Activated T-cell treated with anti-CD3 and anti-CD28 coated beads for 24 hours (primary cell): ENCODE results near the gene TGFBR3L.
A peak's percentile ranks its signal among the peaks of the same experiment; 100 is the strongest.
"Not testable (repeated sequence)": the region's sequence is repeated elsewhere in the genome, so short reads cannot be mapped to it uniquely, and the experiment has no call there.

Experiments
- DNase-seq: peaks from one replicate; pipeline ENCODE4 v3.0.0-alpha.2; 2020; ENCODE audit warnings: low read depth

The TGFBR3L gene

DNA sequence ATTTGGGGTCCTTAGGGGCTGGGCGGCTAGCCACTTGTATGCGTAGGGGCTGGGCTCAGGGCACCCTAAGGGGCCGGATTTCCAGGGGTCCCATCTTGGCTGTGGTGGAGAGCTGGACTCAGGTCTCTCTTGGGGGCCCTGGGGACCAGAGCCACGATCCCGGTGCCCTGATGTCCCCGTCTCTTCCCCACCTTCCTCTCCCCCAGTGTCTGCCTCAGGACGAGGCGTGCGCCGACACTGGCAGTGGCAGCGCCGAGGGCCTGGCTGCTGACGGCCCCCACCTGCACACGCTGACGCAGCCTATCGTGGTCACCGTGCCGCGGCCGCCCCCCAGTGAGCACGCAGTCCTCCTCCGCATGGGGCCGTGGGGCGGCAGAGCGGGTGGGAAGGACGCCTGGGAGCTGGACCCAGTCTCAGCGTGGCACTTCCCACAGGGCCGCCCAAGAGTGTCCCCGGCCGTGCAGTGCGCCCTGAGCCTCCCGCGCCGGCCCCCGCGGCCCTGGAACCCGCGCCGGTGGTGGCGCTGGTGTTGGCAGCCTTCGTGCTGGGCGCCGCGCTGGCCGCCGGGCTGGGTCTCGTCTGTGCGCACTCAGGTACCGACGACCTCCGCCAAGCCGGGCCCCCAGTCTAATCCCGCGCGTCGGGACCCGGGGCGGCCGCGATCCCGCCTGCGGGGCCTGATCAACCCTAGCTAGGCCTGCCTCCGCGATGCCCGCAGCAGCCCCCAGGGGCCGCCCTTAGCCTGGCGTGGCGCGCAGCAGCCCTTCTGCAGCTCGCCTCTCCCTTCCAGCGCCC is 2.8 kb downstream of the TGFBR3L start:
- peak; percentile 45 for DNase-seq

DNA sequence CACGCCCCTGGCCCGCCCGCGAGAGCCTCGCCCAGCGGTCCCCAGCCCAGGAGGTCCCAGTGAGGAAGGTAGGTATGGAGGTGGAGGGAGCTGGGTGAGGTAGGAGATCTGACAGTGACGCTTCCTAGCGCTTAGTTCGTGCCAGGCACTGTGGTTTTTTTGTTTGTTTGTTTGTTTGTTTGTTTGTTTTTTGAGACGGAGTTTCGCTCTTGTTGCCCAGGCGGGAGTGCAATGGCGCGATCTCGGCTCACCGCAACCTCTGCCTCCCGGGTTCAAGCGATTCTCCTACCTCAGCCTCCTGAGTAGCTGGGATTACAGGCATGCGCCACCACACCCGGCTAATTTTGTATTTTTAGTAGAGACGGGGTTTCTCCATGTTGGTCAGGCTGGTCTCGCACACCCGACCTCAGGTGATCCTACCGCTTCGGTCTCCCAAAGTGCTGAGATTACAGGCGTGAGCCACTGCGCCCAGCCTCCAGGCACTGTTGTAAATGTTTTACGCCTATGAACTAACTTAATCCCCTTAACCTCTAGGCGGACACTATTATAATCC is 3.5 kb downstream of the TGFBR3L start:
- not testable (repeated sequence) for DNase-seq

DNA sequence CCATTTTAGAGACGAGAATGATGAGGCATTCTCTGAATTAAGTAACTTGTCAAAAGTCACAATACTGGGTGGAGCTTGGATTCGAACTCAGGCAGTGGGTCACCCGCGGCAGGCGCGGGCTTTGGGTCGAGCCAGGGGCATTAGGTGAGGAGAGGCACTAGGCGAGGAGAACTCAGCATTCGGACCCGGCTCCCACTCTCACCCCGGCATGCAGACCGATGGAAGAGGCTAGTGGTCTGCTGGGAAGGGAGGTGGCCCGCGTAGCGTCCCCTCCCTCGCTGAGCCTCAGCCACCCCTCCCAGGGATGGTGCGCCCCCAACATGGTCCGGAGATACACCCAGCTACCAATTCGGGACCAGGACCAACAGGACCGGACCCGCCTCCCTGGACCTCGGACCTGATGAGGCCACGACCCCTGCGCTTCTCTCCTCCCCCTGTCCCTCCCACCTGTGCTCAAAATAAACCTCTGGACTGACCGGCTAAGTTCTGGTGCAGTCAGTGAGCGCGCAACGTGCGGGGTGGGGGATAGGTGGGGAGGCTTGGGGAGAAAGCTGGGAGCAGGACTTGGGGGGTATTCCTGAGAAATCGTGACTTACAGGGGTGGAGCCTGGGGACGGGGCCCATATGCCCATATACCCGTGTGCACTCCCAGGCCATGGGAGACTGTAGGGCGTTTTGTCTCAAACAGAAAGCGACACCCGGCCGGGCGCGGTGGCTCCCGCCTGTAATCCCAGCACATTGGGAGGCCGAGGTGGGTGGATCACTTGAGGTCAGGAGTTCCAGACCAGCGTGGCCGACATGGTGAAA is 4.2 kb downstream of the TGFBR3L start:
- DNase-seq = no peak

DNA sequence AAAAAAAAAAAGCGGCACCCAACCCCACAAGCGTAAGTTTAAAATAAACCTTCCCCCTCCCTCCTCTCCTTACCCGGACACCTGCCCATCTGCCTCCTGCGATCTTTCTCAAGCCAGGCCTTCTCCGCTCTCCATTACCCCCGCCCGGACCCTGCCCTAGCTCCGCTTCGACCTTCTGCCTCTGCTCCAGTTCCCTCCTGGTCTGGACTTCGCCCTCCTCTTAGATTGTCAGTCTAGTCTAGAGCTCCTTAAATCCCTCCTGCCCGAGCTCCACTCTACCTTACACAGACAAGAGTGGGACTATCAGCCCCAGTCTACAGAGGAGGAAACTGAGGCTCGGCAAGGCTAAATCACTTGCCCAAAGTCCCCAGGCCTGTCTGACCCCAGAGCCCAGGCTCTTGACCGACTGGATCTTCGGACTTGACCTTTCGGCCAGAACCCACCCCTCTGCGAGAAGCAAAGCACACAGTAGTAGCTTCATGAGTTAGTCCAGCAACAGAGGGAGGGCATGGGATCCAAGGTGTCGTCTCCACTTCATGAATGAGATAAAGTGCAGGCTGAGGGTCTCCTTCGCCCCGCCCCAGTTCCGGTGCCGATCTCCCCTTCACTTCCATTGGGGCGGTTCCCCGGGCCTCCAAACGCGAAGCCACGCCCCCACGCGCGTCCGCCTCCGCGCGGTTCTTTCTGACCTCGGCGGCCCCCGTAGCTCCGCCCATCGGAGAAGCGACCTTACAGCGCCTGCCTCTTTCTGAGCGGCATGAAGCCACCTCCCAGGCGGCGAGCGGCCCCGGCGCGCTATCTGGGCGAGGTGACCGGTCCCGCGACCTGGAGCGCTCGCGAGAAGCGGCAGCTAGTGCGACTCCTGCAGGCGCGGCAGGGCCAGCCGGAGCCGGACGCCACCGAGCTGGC is 5.2 kb downstream of the TGFBR3L start, which contains the start of gene SNAPC2:
Gene SNAPC2 (plus strand): TSS at position 729 of the 909 bp plus-strand sequence. CDS start 29 bp downstream, at position 758.
- DNase-seq = peak; percentile 95

DNA sequence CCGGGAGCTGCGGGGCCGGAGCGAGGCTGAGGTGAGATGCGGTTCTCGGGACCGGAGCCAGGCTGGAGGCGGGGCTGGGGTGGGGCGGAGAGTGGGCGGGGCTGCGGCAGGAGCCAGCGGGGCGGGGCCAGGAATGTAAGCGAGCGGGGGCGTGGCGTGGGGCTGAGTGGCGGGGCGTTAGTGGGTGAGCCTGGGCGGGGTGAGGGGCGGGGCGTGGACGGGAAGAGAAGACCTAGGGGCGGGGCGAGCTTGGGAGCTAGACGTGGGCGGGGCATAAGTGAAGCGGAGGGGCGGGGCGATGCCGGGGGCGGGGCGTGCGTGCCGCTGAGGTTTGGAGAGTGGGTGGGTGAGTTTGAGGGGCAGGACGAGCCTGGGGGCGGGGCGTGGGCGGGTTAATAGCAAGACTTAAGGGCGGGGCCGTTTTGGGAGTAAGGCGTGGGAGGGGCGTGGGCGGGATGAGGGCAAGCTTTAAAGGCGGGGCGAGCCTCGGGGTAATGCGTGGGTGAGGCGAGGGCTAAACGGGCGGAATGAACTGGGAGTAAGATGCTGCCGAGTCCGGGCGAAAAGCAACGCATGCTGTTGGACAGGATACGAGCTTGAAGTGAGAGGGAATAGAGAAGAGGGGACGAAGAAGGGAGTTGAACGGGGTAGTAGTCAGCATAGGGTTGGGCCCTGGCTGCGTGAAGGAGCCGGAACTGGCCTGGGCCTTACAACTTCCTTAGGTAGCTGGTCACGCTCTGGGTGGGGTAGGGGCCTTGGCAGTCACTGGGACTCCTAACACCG is 6.1 kb downstream of the TGFBR3L start:
- DNase-seq = peak; percentile 97

DNA sequence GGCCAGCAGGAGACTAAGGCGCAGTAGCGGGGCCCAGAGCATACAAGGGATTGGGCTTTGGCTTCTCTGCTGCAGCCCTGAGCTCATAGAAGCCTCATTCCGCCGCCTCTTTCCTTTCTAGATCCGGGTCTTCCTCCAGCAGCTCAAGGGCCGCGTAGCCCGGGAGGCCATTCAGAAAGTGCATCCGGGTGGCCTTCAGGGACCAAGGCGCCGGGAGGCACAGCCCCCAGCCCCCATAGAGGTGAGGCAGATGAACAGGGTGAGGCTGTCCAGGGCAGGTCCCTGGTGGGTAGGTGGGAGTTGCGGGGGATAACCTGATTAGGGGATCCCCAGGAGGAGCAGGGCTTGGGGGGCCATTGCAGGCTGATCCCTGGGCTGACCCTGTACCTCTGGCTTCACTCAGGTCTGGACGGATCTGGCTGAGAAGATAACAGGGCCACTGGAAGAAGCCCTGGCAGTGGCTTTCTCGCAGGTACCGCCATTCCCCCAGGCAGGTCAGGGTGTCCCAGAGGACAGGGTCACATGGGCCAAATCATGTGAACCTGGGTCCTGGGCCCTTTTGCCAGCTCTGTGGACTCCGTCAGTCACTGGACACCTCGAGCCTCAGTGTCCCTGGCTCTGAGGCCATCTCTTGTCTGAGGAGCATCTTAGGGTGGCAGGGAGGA is 6.8 kb downstream of the TGFBR3L start:
- DNase-seq = no peak

DNA sequence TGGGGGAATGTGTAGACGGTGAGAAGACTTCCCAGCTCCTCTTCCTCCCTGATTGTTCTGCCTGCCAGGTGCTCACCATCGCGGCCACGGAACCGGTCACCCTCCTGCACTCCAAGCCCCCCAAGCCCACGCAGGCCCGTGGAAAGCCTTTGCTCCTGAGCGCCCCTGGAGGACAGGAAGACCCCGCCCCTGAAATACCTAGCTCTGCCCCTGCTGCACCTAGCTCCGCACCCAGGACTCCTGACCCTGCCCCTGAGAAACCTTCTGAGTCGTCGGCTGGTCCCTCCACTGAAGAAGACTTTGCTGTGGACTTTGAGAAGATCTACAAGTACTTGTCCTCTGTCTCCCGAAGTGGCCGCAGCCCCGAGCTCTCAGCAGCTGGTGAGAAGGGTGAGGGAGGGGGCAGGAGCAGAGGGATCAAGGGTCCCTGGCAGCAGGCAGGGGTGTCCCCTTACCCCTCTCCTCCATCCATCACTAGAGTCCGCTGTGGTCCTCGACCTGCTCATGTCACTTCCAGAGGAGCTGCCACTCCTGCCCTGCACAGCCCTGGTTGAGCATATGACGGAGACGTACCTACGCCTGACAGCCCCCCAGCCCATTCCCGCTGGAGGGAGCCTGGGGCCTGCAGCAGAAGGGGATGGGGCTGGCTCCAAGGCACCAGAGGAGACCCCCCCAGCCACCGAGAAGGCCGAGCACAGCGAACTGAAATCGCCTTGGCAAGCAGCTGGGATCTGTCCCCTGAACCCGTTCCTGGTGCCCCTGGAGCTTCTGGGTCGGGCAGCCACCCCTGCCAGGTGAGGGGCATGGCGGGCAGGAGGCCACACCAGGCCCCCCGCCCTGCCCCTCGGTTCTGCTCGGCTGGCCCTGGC is 7.6 kb downstream of the TGFBR3L start:
- no peak for DNase-seq

DNA sequence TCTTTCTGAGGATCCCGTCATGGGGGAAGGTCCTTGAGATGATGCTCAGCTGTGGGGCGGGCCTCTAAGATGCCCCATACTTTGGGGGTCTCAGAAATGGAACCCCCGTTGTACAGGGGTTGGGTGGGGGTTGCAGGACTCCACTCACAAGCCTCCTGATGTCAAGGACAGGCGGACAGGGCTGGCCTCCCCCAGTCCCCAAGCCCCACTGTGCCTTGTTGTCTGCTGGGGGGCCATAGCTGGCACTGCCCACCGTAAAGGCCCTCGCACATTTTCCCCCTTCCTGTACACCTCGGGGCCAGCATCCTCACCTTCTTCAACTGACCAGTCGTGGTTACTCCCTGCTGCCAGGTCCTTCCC is 8.2 kb downstream of the TGFBR3L start:
- DNase-seq = no peak

DNA sequence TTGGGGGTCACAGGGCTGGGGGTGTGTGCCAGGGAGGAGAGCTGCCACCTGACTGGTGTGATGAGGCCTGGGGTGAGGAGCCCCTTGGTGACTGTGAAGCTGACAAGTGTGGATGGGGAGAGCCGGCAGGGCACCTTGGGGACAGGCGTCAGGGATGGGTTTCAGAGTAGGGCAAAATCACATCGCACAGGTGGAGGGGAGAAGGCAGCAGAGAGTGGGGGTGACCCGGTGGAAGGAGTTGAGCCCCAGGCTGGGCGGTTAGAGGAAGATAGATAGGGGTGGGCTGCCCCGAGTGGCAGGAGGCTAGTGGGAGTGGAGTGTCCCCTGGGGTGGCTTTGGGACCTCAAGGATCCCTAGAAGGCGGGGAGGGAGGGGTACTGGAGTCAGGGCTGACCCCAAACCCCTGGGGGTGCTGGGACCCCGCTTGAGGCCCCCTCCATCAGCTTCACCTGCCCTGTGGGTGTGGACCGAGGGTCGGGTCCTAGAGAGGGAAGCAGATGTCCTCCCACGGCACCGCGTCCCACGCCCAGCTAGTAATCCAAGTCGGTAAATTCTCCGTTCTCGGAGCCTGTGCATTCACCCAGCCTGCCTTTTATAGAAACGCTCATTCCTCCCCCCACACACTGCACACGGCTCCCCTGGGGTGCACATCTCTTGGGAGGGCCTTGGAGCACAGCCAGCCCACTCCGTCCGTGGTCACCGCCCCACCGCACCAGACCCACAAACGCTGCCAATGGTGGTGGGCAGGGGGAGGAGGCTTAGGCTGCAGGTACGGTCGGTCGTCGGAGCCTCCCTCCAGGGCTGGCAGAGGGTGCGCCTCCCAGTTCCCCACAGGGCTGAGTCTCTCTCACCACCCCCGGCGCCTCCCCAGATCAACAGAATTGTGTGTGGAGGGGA is 8.9 kb downstream of the TGFBR3L start:
- no peak for DNase-seq

DNA sequence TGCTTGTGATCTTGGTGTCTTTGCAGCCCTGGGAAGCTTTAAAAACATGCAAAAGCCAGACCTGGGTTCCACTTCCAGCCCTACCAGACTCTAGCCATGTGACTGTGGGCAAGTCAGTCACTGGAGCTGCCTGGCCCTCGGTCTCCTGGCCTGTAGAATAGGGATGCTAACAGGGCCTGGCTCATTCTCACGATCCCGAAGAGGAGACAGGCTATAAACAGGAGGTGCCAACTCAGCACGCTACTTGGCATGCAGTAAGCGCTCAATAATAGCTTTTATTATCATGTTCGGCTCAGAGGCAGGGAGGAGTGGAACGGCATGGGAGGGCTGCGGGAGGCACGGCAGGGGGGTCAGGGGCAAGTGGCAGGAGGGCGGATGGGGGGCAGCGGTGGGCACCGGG is 9.6 kb downstream of the TGFBR3L start:
- DNase-seq = no peak

DNA sequence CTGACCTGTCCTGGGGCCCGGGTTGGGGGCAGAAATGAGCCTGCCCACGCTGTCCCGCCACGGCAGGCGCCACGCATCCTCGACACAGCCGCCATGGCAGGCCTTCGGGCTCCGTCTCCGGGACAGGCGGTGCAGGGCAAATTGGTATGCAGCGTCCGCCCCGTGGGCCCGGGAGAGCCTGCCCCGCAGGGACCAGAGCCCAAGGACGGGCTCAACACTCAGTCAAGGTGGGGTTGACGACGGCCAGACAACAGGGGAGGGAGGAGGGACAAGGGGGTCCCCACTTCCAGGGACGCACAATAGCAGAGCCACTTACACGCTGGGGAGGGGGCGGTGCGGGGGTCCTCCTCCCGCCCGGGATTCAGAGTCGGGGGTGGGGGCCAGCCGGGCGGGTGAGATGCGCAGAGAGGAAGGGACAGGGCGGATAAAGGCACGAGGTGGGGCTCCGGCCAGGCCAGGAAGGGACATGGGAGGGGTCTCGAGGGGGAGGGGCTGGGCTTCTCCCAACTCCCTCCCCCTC is 10.1 kb downstream of the TGFBR3L start:
- DNase-seq = no peak

DNA sequence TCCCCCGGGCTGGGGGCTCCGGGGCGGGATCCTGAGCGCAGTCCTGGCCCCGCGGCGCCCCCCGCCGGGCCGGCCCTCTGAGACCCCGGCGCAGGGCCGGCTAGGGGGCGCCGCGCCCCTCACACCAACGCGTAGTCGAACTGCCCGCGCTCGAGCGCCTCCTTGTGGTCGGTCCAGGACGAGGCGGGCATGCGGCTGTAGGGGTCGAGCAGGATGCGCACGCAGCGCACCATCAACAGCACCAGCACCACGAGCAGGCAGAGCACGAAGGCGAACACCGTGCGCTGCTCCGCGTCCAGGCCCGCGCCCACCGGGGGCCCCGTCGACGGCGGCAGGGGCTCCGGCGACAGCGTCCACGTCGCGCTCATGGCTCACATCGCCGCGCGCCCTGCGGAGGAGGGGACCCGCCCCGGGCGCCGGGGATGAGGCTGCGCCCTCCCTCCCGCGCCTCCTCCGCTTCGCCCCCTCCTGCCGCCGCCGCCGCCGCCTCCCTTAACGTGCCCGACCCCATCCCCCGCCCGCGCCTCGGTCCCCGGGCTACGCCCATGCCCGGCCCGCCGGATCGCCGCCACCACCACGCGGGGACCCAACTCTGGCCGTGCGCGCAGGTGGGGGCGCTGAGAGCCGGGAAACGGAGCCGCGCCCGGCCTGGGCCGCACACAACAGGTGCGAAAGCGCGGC is 10.7 kb downstream of the TGFBR3L start:
- DNase-seq = peak; percentile 64

DNA sequence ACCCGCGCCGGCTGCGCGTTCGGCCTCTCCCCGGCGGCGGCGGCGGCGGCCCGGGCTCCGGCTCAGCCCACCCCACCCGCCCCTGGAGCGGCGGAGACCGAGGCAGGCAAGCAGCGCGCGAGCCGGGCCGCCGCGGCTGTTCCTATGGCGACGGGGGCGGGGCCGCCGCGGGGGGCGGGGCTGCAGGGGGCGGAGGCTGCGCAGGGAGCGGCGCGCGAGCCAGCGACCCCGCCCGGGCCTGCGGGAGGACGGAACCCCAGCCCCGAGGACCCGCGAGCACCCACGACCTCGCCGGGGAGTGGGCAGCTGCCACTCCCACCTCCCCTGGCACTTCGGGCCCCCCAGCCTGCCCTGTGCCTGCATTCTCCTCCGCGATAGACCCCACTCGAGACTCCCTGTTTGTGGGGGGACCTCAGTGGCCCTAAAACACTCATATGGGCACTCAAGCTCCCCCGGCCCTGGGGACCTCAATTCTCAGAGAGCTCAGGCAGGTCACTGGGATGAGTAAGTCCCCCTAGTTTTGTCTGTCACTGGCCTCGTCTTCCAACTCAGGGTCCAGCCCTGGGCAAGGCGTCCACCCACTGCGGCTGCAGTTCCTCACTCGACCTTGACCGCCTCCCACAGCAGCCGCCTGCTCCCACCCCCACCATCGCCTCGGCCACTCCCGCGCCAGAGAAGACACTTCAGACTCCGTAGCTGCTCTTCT is 11.5 kb downstream of the TGFBR3L start, which contains the start of gene CTXN1:
Gene CTXN1 (minus strand): TSS at position 115 of the 706 bp plus-strand sequence. CDS start 597 bp downstream, outside the sequence.
- DNase-seq = peak; percentile 70

DNA sequence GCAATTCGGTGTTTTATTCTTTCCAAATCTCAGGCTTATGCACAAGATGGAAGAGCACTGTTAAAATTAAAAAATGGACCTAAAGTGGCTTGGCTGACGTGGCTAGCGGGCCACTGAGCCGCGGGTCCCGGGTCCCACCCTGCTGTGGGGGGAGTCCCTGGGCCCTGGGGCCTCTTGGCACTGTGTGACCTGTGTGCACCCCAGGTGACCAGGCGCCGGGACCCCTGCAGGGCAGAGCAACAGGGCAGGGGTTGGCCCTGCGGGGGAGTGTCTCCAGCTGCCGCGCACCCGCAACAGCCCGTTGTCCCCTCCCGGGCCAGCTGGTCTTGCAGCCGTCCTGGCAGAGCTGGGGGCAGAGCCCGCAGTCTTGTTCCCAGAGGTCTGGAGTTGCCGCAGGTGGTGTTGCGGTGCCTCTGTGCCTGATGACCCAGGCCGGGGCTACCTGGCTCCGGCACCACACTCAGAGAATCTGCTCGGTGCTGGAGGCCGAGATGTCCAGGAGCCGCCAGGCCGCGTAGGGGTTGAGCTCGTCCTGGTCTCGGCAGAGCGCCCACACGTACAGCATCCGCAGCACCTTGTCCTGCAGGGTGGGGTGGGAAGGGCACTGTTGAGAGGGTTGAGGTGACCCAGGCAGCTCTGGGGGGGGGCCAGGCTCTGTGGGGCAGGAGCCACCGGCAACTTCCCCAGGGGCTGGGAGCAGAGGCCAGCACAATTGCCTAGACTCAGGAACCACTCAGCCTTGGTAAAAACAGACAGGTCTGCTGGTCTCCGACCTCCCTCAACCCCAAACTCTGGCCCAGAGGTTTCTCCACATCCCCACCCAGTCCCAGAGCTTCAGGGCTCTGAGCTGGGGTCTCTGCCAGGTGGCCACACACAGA is 12.3 kb downstream of the TGFBR3L start:
- DNase-seq = no peak

DNA sequence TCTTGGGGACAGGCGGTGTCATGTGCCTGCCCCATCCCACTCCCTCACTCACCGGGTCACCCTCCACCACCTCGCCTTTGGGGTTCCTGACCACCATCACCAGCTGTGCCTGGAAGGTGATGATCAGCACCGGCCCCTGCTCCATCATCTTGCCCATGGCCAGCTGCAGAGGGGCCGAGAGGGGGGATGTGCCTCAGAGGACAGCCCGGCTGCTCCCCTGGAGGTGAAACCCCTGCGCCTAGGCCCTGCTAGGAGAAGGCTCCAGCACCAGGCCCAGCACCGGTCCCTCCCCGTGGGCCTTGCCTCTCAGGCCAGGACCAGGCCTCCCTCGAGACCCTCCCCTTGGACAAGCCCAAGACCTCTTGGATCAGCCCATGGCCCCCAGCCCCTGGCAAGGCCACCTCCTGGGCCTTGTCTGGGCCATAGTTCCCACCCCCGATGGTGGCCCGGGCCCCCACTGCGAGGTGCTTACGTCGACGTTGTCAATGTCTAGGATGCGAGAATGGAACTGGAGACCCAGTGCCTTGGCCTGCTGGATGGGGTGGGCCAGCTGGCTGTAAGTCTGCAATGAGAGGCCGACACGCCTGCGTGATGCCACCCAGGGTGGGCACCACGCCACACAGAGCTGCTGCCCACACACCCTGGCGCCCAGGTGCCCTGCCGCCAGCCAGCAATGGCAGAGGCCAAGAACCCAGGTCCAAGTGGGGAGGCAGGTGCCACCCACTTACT is 13.1 kb downstream of the TGFBR3L start:
- no peak for DNase-seq
